ENCODE results near the gene CEP41.

DNA sequence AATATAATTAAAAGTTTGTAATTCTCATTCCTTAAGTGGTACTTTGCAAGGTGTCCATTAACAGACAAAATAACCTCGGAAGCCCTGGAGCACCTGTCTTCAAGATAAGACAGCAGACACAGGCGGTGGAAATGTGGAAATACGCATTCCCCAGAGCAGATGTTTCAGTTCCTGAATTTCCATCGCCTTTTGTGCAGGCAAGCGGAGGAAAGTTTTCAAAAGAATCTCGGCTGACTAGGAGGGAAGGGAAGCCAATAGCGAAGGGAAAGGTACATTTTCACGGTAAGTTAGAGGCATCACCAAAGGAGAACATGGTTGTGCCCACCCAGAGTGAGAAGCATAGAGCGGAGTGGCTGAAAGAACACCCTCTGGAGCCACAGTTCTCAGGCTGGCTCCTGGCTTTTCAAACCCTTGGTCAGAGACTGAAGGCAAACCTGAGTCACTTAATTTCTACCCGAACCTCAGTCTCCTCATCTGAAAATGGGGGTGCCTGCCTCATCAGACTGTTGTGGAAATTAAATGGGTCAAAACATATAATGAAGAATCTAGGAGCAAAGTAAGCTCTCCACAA is 46.9 kb downstream of the CEP41 start:
- TF ChIP-seq RAD21 (IDR thresholded peaks at IDR 0.05; ENCODE audit: insufficient read depth, low read depth, low read length) = no peak
- no peak for TF ChIP-seq ZBTB40 (IDR thresholded peaks at IDR 0.05; ENCODE audit: borderline replicate concordance)
- TF ChIP-seq CBX5 (IDR thresholded peaks at IDR 0.05; ENCODE audit: low read depth) = no peak
- TF ChIP-seq ATF2 (IDR thresholded peaks at IDR 0.05; ENCODE audit: low read length) = no peak
- no peak for TF ChIP-seq HCFC1 (IDR thresholded peaks at IDR 0.05; ENCODE audit: low read length)

All from GM12878 (cell line).